Aortic smooth muscle cell (primary cell): Measurements from ENCODE around the gene RNF25. TPM values are rescaled to one million over a fixed set of nuclear protein-coding genes. Genes with fewer than 3 reads are reported as not detected.

Source experiments
- total RNA-seq: library from RNA; depleted of rRNA; stranded (reverse); fragments of >200 nt; gene quantifications from 2 replicates; pipeline ENCODE4 v1.2.3, GENCODE V29; 2014

The RNF25 gene
- total RNA-seq: 29.3 and 31.6 TPM in 2 replicates

DNA sequence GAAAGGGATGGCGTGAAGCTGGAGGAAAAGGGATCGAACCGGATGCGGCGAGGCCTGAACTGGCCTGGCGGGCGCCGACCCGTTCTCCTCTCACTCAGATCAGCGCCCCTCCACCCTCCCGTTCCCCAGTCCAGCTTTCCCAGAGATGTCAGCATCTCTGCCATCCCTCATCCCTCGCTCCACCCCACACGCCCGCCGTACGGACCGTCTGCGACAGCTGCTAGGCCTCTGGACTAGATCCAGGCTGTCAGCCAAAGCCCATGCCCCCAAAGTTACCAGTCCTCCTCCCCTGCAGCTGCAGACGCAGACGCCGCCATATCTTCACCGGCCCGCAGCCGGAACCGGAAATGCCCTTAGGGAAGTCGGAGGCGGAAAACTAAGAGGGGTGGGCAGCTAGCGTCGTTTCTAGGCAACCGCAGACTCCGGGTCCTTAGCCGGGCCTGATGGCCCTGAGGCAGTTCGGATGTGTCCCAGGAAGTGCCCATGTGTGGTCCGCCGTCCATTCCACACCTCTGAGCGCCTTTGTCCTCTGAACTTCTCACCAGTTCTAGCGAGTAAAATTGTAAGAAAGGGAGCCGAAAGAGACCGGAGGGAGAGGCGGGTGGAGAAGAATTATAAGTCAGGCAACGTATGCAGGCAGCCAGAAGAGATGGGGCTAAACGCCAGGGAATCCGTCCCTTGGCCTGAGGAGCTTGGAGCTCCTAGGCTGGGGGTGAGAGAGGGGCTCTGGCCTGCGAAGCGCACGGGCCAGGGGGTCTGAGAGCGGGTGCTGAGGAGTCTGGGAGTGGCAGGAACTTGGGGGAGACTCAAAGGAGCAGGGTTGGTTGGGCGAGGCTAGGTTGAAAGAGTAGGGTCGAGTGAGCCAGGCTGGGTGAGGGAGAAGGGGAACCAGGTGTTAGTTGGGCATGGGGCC is at the start of gene RNF25, which contains the start of gene STK36:
Gene RNF25 (minus strand): TSS at position 349 of the 913 bp plus-strand sequence. CDS start 32 bp downstream, at position 317.
Gene STK36 (plus strand): TSS at position 433 of the 913 bp plus-strand sequence. CDS start 744 bp downstream, outside the sequence.

DNA sequence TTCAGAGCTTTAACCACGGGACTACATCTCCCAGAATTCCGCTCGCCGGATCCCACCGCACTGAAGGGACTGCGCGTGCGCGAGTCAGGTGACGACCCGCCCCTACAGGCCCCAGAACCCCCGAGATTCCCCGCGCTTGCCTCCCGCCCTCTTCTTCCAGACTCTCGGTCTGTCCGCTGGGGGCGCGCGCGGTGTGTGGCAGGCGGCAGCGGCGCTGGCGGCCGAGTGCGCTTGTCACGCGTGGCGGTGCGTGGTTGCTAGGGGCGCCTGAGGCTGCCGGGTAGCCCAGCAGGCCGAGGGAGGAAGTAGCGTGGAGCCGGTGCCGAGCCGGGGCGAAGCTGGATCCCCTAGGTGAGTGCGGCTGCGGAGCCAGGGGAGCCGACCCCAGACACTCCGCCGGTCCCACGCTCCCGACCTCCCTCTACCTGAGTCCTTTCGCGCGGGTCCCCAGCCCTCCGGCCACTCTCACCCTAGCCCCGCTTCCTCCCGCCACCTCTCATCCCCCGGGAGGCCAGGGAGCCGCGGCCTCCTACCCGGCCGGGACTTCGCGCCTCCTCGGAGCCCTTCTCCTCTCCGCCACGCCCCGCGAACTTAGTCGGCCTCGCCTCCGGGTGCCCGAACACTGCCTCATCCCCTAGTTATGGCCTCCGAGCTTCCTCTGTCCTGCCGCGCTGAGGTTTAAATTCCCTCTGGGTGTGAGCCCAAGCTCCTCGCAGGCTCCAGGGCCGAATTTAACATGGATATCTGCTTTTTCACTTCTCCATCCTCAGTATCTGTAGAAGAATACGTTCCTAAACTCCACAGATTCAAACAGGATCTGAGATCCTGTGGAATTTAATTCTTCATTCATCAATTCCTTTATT is 39.1 kb upstream of the RNF25 start, which contains the start of gene TTLL4:
Gene TTLL4 (plus strand): TSS at position 149 of the 863 bp plus-strand sequence. CDS start 26,842 bp downstream, outside the sequence.

DNA sequence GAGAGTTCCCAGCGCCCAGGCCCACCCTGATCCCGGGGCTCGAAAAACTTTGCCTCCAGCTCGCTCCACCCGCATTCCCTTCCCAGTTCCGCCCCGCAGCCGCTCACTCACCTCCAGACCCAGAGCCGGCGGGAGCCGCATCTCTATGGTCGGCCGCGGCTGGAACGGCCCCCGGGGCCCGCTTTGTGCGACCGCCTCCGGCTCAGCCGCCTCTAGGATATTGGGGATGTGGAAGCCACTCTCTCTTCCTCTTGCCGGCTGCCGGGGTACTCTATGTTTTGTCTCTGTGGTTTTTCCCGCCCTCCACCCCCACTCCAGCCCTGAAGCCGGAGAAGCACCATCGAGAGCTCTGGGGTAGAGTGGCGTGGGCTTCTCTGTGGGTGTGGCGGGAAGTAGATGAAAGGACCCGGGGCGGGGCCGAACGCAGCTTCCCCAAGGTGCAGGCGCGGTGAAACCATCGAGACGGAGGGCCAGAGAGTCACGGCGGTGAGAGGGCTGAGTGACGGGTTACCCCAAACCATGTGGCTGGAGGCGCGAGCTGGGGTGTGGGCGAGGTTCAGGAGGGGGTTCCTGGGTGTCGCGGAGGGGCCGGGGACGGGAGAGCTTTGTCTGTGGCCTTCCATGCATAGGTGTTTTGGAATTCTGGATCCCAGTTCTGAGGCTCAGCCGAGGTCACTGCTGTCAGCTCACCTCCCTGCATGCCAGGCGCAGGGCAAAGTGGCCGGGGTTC is 12.4 kb downstream of the RNF25 start, which contains the start of the genes BCS1L and ZNF142:
Gene BCS1L (plus strand): TSS at position 426 of the 730 bp plus-strand sequence. CDS start 1,305 bp downstream, outside the sequence.
Gene ZNF142 (minus strand): TSS at position 366 of the 730 bp plus-strand sequence. CDS start 3,194 bp downstream, outside the sequence.

Other genes with a start within 250 kb of the RNF25 start
- 8.3 and 9.4 TPM in 2 replicates for gene USP37, start 103.7 kb downstream of the RNF25 start, total RNA-seq
- 36.4 and 39.9 TPM in 2 replicates for gene CNOT9, start 103.2 kb downstream of the RNF25 start, total RNA-seq
- gene PLCD4, start 64.1 kb downstream of the RNF25 start, total RNA-seq: 2.1 and 4.0 TPM in 2 replicates
- gene ZNF142, start 12.4 kb downstream of the RNF25 start, total RNA-seq: 5.9 and 7.7 TPM in 2 replicates
- 26.2 and 41.6 TPM in 2 replicates for gene BCS1L, start 12.3 kb downstream of the RNF25 start, total RNA-seq
- 17.2 and 17.6 TPM in 2 replicates for gene STK36, start 84 bp upstream of the RNF25 start, total RNA-seq
- gene TTLL4, start 38.8 kb upstream of the RNF25 start, total RNA-seq: 4.2 and 5.6 TPM in 2 replicates
- 13.5 and 18.1 TPM in 2 replicates for gene CYP27A1, start 110.1 kb upstream of the RNF25 start, total RNA-seq
- gene PRKAG3, start 159.8 kb upstream of the RNF25 start, total RNA-seq: 0.40 and 1.9 TPM in 2 replicates
- not detected in 2 replicates for gene WNT6, start 187.8 kb upstream of the RNF25 start, total RNA-seq
- not detected in 2 replicates for gene WNT10A, start 208.8 kb upstream of the RNF25 start, total RNA-seq